Fibroblast of lung (primary cell): ENCODE data around the gene TMEM266. TPM values are rescaled to one million over a fixed set of nuclear protein-coding genes. Genes with fewer than 3 reads are reported as not detected.

Source experiments
- DNase-seq, 2 donors: peaks; one replicate each; pipeline versions ENCODE4 v3.0.0 to v3.0.0-alpha.2; 2010; ENCODE audit warnings: low read depth in 2 of 2
- H2AFZ ChIP-seq: 2 replicates; pipeline ENCODE4 v1.5.1; 2012; ENCODE audit warnings: low read length, control low read depth, inconsistent platforms
- H3K27ac ChIP-seq: 2 replicates; pipeline ENCODE4 v1.5.1; 2011; ENCODE audit warnings: low read length, control low read depth; ENCODE audit not compliant: insufficient read depth
- H3K27me3 ChIP-seq: 2 replicates; pipeline ENCODE4 v1.5.1; 2011; ENCODE audit warnings: mild to moderate bottlenecking, low read length; ENCODE audit not compliant: control insufficient read depth, insufficient read depth
- H3K36me3 ChIP-seq: 2 replicates; pipeline ENCODE4 v1.5.1; 2011; ENCODE audit warnings: low read length; ENCODE audit not compliant: control insufficient read depth, insufficient read depth
- H3K4me1 ChIP-seq: 2 replicates; pipeline ENCODE4 v1.5.1; 2011; ENCODE audit warnings: low read length; ENCODE audit not compliant: control insufficient read depth, insufficient read depth; ENCODE audit errors: extremely low read depth
- H3K4me2 ChIP-seq: 2 replicates; pipeline ENCODE4 v1.5.1; 2011; ENCODE audit warnings: low read length, control low read depth; ENCODE audit not compliant: insufficient read depth; ENCODE audit errors: extremely low read depth
- H3K4me3 ChIP-seq, 4 experiments: fragments of 200-600 bp in 1 of 4; sonication (generic) in 1 of 4; replicated peaks in 1 of 4; 2 replicates each; pipeline ENCODE4 v1.5.1; 2011 to 2016; ENCODE audit warnings: low read length in 4 of 4, low read depth in 3 of 4, mild to moderate bottlenecking in 3 of 4, control low read depth in 2 of 4, inconsistent platforms in 1 of 4, mixed read lengths in 1 of 4; ENCODE audit not compliant: insufficient read depth in 1 of 4; ENCODE audit errors: control extremely low read depth in 1 of 4
- H3K79me2 ChIP-seq: 2 replicates; pipeline ENCODE4 v1.5.1; 2012; ENCODE audit warnings: mild to moderate bottlenecking, low read length, inconsistent platforms; ENCODE audit not compliant: control insufficient read depth, insufficient read depth
- H3K9ac ChIP-seq: 2 replicates; pipeline ENCODE4 v1.5.1; 2011; ENCODE audit warnings: mild to moderate bottlenecking, low read length, control low read depth; ENCODE audit not compliant: insufficient read depth
- H3K9me3 ChIP-seq: 2 replicates; pipeline ENCODE4 v1.5.1; 2012; ENCODE audit warnings: low read depth, low read length; ENCODE audit not compliant: control insufficient read depth, insufficient read depth
- H4K20me1 ChIP-seq: 2 replicates; pipeline ENCODE4 v1.5.1; 2011; ENCODE audit warnings: low read length; ENCODE audit not compliant: control insufficient read depth, insufficient read depth; ENCODE audit errors: extremely low read depth
- CTCF ChIP-seq, 2 donors: IDR thresholded peaks in 1 of 2; conservative IDR thresholded peaks in 1 of 2; 1 replicate in 1 of 2; 2 replicates in 1 of 2; pipeline ENCODE4 v1.5.1; 2011 to 2012; ENCODE audit warnings: low read length in 2 of 2, control low read depth in 1 of 2, inconsistent platforms in 1 of 2, low read depth in 1 of 2, mild to moderate bottlenecking in 1 of 2
- EZH2 ChIP-seq: IDR thresholded peaks from 2 replicates; pipeline ENCODE4 v1.5.1; 2012; ENCODE audit warnings: low read length, control low read depth, mild to moderate bottlenecking; ENCODE audit errors: missing control alignments
- polyA plus RNA-seq, 2 donors: library from polyadenylated mRNA; depleted of rRNA in 1 of 2; stranded (reverse) in 1 of 2; unstranded in 1 of 2; fragments of >200 nt; gene quantifications; 2 replicates each; pipeline ENCODE4 v1.2.1, GENCODE V29; 2011 to 2012; ENCODE audit warnings: missing spikeins in 1 of 2
- total RNA-seq: library from RNA; depleted of rRNA; stranded (reverse); fragments of >200 nt; gene quantifications from 2 replicates; pipeline ENCODE4 v1.2.1, GENCODE V29; 2014

The TMEM266 gene
- total and polyA plus RNA-seq, 2 donors (not counting 1 experiment from before 2014, with no cell fraction given) = 0.09 to 0.33 TPM

DNA sequence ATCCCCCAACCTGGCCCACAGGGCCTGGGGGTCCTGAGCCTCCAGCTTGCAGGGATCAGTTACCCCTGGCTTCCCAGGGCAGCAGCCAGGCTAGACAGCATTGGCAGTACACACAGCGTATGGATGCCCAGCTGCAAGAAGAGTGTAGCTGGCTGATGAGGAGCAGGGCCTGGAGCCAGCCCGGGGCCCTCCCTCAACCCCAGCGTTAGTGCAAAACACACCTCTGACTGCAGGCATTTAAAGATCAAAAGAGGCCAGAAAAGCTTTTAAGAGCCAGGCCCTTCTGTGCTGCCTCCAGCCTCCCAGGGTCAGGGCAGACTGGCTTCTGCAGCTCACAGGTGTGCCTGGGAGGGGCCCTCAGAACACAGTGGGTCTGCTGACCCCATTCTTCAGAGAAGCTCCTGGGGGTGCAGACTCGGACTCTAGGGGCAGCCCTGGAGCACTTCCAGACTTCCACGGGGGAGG is 140.9 kb downstream of the TMEM266 start:
- Histone ChIP-seq H3K4me3 (no peak overlapping the region), H4K20me1 (no peaks in the 10 kb centered on the region), H3K79me2 (no peaks in the 10 kb centered on the region), H3K36me3 (no peaks in the 10 kb centered on the region), H2AFZ (no peak overlapping the region), H3K9me3 (no peaks in the 10 kb centered on the region), H3K4me1 (peaks cover 24% of the 10 kb centered on the region), H3K9ac (no peak overlapping the region), H3K4me2 (no peak overlapping the region), H3K27ac (no peak overlapping the region), H3K27me3 (no peaks in the 10 kb centered on the region)
- DNase-seq = no peak
- TF ChIP-seq CTCF (conservative IDR thresholded peaks at IDR 0.05 in 1 of 2, IDR thresholded peaks at IDR 0.05 in 1 of 2; ENCODE audit: low read depth in 1 of 2, low read length in 2 of 2) = no peak
- no peak for TF ChIP-seq EZH2

GRCh38 chr15:76201536-76202255 is 141.9 kb downstream of the TMEM266 start:
- H3K79me2 ChIP-seq = no peaks in the 10 kb centered on the region
- H2AFZ ChIP-seq = no peak overlapping the region
- no peak overlapping the region for H3K27ac ChIP-seq
- no peak overlapping the region for H3K4me3 ChIP-seq
- no peak for DNase-seq
- H3K9me3 ChIP-seq = no peaks in the 10 kb centered on the region
- H3K4me2 ChIP-seq = no peak overlapping the region
- no peak for TF ChIP-seq EZH2
- TF ChIP-seq CTCF (conservative IDR thresholded peaks at IDR 0.05 in 1 of 2, IDR thresholded peaks at IDR 0.05 in 1 of 2; ENCODE audit: low read depth in 1 of 2, low read length in 2 of 2) = no peak
- H3K4me1 ChIP-seq = peaks cover 18% of the 10 kb centered on the region
- no peak overlapping the region for H3K9ac ChIP-seq
- H4K20me1 ChIP-seq = no peaks in the 10 kb centered on the region
- no peaks in the 10 kb centered on the region for H3K36me3 ChIP-seq
- H3K27me3 ChIP-seq = no peaks in the 10 kb centered on the region

DNA sequence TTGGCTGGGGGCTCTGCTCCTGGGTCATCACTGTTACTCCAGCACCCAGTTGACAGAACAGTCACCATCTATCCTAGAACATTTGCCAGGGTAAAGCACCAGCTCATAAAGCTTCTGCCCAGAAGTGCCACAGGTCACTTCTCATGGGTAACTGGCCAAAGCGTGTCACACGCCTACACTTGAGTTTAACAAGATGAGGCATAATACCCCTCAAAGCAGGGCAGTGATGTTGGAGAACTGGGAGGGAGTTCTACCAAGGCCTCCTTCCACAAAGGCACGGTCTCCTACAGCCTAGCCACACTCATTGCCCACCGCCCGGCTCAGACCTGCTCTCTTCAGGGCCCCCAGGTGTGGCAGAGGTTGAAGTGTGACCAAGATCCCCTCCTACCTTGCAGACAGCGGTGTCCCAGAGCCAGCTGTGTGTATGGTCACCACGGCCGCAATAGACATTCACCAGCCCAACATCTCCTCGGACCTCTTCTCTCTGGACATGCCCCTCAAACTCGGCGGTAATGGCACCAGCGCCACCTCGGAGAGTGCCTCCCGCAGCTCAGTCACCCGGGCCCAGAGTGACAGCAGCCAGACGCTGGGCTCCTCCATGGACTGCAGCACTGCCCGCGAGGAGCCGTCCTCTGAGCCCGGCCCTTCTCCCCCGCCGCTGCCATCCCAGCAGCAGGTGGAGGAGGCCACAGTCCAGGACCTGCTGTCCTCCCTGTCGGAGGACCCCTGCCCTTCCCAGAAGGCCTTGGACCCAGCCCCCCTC is 143.7 kb downstream of the TMEM266 start:
- H3K4me2 ChIP-seq = no peak overlapping the region
- no peak overlapping the region for H3K27ac ChIP-seq
- no peaks in the 10 kb centered on the region for H3K27me3 ChIP-seq
- TF ChIP-seq EZH2 (no peak), CTCF (conservative IDR thresholded peaks at IDR 0.05 in 1 of 2, IDR thresholded peaks at IDR 0.05 in 1 of 2; ENCODE audit: low read depth in 1 of 2, low read length in 2 of 2) (no peak)
- H3K9ac ChIP-seq = no peak overlapping the region
- H4K20me1 ChIP-seq = no peaks in the 10 kb centered on the region
- no peaks in the 10 kb centered on the region for H3K9me3 ChIP-seq
- DNase-seq = no peak
- H3K36me3 ChIP-seq = no peaks in the 10 kb centered on the region
- H3K79me2 ChIP-seq = no peaks in the 10 kb centered on the region
- H3K4me1 ChIP-seq = peaks cover 9% of the 10 kb centered on the region
- no peak overlapping the region for H2AFZ ChIP-seq
- H3K4me3 ChIP-seq = no peak overlapping the region
